Medulla oblongata (tissue), 1 donor: ENCODE results near the gene EGLN2.
"Not testable (repeated sequence)": the region's sequence is repeated elsewhere in the genome, so short reads cannot be mapped to it uniquely, and the experiment has no call there.

Source experiments
- DNase-seq: peaks from one replicate; pipeline ENCODE4 v3.0.0-alpha.2; 2015; ENCODE audit errors: extremely low spot score

EGLN2 gene

DNA sequence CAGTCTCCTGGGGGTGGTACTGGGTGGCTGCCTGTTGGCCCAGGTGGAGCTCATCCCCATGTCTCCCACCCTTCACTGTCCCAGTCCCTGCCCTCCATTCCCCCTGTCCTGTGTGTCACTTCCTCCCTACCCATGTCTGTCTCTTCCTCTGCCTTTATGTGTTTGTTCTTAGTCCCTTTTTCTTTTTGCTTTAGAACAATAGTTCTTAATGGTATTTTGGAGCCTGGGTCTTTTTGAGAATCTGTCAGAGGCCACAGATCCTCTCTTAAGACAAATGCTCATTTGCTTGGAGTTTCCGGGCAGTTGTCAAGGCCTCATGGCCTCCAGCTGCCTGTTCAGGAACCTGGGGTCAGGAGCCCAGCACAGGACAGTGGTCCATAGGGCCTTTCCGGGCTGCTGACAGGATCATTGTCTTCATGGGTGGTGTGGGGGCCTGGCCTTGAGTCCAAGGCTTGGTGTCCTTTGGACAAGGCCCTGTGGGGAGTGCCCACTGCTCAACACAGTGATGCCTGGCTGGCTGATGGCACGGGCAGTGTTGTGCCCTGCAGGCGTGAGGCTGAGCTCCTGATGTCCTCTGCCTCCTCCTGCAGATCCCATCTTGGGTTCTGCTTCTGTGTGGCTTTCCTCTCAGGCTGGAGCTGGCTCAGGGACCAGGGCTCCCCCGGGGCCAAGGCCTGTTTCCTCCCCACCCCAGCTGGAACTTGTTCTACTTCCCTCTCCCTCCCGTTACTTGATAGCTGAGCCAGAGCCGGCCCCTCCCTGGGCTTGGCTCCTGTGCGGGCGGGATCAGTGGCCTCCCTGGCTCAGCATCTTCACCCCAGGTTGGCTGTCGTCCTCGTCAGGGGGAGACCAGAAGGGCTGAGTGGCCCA, 3.5 kb downstream of the EGLN2 start:
- peak; percentile 19 for DNase-seq

DNA sequence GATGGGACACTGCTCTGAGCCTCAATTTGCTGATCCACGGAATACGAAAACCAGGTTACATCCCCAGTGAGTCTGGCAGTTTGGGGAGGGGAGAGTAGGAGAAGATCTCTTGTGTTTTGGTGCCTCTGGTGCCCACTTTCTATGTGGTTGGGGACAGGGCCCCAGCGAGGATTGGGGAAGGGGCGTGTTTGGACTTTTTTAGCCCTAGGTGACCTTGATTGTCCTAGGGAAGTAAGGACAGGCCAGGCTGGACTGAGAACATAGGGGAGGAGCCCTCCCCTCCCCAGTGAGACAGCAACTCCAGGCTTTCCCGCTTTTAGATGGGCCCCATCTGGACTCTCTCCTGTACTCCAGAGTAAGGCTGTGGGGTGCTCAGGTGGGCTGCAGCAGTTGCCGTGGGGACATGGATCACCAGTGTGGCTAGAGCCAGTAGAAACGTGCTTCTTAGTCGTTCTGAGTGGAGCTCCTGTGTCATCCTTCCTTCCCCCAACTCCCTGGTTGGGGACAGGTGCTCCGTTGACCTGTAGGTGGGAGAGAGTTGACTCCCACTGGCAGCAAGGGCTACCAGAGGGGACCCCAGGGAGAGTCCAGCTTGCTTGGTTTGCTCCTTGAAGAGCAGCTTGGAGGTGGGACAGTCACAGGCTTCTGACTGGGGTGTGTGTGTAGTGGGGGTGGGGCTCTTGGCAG, 4.3 kb downstream of the EGLN2 start:
- DNase-seq, result no peak

DNA sequence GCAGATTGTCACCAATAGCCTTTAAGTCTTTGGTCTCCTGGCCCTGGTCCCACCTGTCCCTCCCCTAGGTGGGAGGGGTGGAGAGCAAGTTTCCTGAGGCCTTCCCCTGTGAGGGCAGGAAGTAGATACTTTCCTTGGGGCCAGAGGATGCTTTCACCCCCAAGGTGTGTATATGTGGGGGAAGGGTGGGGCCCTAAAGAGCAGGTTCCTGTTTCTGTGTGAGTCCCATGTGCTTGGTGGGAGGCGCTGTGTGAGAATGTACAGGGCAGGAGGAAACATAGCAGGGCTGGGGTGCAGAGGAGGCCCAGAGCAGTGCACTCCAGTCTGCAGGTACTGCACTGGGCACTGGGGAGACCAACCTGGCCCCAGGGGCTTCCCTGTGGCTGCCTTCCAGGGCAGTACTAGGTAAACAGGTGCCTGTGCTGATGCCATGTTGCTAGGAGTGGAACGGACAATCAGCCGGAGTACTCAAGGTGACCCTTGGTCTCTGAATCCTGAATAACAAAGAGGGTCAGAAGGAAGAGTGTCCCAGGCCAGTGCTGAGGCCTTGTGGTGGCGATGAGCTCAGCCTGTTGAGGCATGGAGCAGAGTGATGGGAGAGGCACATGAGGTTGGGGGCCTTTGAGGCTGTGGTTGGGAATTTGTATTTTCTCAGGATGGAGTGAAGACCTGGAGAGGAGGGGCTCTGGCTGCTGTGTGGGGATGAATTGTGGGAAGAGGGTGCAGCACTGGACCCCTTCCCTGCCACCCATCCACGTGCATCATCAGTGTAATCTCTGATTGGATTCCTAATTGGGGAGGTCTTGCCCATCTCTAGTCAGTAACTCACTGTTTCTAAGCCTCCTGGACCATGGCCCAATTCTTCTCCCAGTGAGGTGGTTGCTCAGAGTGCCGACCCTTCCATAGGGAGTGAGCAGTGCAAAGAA, 5.1 kb downstream of the EGLN2 start:
- DNase-seq, result no peak

DNA sequence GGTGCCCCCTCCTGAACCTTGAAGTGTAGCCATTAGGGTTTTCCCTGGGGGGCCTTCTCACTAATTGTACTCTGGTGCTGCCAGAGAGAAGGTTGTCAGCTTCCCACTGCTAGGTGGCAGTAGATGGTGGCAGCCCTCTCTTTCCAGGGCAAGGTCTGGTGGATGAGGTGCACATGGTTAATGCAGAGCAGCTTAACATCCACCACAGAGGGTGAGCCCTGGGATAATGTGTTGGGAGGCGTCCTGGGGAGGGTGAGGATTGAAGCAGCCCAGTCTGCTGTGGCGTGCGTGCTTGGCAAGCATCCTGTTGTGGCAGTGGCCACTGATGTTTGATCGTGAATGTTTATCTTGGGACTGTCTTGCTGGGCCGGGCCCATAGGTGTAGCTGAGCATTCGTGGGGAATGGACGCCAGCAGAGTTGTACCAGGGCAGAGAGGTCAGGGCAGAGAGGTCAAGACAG, 5.8 kb downstream of the EGLN2 start:
- DNase-seq, result no peak

DNA sequence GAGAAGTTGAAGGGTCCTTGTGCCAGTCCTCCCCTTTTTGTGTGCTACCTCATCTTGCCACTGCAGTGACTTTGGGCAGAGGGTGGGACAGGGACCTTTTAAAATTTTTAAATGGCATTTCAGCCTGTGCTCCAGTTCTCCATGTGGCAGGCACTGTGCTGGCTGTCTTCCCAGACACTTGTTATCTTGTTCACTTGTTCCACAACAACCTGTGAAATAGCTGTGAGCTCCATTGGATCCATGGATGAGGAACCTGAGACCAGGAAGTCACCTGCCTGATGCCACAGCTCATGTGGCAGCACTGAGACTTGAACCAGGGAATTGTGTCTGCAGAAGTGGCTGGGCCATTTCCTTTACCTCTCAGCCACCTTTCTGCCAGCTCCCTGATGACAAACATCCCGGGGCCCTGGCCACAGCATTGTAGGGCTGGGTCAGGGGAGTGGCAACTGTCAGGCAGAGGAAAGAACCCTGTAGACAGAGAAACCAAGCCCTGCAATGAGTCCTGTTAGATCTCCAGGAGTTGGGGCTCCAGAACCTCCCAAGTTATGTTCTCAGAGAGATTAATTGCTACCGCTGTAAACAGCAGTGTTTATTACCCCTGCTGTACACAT, 6.4 kb downstream of the EGLN2 start:
- DNase-seq, result no peak

DNA sequence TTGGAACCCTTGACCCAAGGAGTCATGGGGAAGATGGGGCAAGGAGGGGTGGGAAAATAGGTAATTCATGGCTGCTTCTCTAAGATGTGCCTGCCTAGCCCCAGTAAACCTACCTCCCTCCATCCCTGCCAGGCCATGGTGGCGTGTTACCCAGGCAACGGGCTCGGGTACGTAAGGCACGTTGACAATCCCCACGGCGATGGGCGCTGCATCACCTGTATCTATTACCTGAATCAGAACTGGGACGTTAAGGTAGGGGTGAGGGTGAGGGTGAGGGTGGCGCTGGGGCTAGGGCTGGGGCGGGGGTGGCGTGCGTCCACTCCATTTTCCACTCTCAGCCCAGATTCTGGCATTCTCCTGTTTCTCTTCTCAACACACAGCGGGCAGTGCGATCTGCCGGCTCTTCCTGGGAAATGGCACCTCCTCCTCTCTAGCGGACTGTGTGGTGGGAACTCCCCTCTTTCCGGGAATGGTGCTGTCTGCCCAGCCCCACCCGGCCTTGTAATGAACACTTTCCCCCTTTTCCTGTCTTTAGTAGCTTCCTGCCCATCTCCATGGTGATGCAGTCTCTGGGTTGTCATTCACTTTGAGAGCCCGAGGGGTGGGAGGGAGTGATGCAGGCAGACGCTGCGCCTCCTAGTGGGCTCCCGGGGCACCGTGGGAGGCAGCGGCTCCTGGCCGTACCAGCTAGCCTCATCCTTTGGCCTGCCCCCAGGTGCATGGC, 7.6 kb downstream of the EGLN2 start:
- DNase-seq, result peak; percentile 95

DNA sequence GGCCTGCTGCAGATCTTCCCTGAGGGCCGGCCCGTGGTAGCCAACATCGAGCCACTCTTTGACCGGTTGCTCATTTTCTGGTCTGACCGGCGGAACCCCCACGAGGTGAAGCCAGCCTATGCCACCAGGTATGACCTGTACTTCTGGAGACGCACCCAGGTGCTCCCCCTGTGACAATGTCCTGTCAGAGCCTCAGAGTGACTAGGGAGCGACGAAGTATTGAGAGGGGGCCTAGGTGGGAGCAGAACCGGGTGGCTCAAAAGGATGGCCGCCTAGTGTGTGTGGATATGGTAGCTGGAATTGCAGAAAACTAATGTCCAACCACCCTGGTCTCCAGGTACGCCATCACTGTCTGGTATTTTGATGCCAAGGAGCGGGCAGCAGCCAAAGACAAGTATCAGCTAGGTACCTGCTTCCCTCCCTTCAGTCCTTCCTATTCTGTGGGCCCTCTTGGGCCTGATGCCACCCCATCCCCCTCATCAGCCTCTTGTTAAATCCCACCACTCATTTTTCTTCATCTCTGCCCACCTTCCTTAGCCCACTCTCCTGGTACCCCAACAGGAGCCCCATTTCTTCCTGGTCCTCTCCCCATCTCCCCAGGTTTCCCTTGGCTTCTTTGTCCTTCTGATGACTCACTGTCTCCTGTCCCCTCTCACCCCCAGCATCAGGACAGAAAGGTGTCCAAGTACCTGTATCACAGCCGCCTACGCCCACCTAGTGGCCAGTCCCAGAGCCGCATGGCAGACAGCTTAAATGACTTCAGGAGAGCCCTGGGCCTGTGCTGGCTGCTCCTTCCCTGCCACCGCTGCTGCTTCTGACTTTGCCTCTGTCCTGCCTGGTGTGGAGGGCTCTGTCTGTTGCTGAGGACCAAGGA, 8.4 kb downstream of the EGLN2 start:
- DNase-seq, result no peak

DNA sequence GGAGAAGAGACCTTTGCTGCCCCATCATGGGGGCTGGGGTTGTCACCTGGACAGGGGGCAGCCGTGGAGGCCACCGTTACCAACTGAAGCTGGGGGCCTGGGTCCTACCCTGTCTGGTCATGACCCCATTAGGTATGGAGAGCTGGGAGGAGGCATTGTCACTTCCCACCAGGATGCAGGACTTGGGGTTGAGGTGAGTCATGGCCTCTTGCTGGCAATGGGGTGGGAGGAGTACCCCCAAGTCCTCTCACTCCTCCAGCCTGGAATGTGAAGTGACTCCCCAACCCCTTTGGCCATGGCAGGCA, 9.0 kb downstream of the EGLN2 start:
- DNase-seq, result no peak

DNA sequence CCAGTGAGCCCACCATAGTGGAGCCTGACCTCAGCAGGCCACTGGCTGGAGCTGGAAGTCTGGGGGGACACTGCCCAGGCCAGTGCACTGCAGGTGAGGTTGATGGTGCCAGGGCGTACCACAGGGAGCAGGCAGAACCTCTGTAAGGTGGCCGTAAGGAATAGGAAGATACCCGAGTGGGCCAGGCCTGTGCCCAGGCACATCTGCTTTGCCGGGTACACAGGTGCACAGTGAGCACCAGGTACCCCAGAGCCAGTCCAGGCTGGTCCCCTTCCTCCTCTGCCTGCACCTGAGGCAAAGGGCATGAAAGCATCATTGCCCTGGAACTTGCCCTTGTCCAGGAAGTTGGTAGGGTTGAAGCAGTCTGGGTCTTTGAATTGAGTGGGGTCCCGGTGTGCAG, 9.5 kb downstream of the EGLN2 start:
- no peak for DNase-seq

DNA sequence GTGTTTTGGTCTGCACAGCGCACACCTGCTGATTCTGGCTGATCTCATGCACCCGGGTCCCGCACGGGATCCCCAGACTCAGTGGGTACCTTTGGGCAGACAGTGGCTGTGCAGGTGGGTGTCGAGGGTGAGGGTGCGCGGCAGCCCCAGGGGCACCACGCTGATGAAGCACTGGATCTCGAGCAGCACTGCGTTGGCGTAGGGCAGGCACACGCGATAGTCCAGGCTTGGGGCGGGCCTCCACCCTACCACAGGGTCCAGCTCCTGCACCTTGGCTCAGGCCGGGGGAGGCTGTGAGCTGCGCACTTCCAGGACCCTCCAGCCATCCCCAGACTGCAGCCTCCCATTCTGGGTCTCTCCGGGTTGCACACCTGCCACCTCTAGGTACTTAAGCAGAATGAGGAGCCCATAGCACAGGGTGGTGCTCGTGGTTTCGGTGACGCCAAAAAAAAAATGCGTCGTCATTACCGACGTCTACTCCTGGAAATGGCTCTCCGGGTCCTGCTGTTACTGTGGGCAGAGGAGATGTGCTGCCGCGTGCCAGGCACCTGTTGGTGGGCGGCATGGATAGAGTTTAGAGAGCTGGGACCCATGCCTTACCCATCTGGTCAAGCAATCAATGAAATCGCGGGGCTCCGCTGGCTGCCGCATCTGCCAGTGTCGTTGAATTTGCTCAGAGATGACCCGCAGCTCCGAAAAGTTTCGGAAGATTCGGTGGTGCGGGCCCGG, 10.5 kb downstream of the EGLN2 start:
- no peak for DNase-seq

DNA sequence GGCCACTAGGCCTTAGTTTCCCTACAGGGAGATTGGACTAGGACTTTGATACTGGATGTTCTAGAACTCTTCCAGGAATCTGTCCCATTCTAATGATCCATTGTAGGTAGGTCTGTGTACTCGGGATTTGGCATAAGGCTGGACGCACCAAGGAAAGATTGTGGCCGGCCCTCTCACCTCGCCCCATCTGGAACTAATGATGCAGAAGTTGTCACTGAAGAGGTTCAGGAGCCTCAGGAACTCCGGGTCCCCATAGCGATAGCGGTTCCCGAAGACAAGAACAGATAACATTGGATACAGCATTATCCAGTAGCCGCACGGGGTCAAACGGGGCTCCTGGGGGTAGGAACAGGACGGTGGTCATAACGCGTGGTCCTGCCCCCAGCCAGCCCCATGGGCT, 11.2 kb downstream of the EGLN2 start:
- no peak for DNase-seq

DNA sequence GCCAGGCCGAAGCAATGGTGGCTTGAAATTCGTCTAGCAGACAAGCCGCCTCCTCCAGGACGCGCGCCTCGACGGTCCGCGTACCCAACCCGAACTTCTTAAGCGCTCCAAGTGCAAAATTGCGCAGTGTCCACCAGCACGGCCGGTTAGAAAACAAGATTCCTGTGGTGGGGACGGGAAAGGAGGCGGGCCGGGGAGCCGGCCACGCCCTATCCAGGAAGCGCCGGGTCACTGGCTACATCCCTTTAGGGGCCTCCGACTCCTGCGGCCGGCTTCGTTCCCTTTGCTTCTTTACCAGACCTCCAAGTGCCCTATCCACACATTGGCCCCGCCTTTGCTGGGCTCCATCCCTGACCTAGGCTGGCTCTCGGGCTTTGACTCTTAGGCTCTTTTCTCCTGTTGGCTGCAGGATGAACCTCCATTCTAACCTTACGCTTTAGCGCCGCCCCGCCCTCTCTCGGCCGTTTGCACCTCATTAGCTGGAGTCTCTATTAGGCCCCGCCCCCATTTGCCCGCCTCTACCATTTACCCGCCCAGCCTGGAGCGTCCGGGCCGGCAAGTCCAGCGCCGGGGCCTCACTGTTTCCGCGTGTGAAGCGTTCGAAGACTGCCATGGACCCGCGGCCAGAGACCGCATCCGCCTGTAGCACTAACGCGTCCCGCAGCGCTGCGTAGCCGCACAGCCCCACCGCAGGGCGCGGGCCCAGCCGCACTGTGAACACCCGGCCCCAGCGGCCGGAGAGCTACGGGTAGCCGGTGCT, 11.8 kb downstream of the EGLN2 start:
- peak; percentile 65 for DNase-seq

DNA sequence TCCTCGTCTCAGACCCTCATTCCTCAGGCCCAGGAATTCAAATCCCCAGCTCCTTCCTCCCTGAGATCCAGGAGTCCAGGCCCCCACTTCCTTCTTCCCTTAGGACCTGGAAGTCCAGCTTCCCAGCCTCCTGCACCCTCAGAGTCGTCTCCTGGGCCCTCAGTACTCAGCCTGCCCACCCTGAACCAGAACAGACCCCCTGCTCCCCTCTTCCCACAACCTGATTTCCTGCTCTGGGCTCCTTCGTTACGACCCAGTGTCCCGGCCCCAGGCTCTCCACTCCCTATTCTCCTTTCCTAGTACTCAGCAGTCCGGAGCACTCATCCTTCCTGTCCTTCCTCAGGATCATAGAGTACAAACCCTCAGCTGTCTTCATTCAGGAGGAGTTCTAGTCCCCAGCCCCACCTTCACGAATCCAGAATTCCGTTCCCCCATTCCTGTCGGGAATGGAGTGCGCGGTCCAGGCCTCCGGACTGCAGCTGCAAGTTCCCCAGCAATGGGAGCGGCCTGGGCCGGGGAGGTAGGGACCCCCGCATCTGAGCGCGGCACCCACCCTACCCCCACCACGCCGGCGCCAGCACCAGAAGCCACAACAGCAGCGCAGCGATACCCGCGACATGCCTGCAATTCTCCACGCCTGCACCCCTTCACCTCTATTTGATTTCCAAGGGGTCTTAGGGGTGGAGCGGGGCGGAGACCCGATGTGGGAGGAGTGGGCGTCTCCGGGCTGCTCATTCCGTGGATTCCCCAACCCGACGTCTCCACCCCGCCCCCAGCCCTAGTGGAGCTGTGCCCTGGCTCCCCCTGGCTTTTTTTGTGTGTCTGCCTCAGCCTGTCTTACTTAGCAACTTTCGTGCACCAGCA, 12.7 kb downstream of the EGLN2 start:
- no peak for DNase-seq

DNA sequence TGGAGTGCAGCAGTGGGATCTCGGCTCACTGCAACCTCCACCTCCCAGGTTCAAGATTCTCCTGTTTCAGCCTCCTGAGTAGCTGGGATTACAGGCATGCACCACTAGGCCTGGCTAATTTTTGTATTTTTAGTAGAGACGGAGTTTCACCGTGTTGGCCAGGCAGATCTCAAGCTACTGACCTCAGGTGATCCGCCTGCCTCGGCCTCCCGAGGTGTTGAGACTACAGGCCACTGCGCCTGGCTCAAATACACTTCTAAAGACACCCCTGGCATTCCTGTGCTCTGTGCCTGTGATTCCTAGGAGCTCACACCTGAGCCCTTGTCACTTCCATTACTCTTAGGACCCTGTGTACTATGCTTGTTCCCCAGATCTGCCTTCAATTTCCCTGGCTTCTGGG, 13.6 kb downstream of the EGLN2 start:
- not testable (repeated sequence) for DNase-seq

DNA sequence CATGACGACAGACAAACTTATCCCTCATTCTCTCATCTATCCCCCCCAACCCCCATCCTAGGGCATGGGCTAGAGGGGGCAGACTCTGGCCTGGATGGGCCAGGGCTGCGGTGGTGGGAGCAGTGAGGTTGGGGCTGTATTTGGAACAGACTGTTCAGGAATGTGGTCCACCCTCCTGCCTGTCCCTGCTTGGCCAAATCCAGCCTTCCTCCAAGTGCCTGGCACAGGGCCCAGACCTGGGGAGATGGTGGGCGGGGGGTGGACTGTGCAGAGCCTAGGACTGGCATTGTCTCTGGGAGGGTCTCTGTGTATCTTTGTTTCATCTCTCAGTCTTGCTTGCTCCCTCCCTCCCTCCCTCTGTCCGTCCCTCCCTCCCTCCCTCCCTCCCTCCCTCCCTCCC, 14.2 kb downstream of the EGLN2 start:
- no peak for DNase-seq

DNA sequence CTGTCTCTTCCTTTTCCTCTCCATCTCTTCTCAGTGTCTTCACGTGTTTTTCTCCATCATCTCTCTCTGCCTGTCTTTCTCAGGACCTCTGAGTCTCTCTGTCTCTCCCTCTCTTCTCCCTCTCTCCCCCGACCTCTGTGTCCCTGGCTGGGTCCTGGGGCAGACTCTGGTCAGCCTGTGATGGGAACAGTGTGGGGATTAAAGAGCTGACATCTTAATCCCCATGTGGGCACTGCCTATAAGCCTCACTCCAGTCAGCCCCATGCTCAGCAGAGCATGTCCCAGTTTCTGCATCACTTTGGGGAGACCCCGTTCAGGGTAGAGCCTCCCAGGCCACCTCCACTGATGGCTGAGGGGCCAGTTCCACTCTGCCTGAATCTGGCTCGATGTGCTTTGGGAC, 16.2 kb downstream of the EGLN2 start:
- DNase-seq, result no peak

DNA sequence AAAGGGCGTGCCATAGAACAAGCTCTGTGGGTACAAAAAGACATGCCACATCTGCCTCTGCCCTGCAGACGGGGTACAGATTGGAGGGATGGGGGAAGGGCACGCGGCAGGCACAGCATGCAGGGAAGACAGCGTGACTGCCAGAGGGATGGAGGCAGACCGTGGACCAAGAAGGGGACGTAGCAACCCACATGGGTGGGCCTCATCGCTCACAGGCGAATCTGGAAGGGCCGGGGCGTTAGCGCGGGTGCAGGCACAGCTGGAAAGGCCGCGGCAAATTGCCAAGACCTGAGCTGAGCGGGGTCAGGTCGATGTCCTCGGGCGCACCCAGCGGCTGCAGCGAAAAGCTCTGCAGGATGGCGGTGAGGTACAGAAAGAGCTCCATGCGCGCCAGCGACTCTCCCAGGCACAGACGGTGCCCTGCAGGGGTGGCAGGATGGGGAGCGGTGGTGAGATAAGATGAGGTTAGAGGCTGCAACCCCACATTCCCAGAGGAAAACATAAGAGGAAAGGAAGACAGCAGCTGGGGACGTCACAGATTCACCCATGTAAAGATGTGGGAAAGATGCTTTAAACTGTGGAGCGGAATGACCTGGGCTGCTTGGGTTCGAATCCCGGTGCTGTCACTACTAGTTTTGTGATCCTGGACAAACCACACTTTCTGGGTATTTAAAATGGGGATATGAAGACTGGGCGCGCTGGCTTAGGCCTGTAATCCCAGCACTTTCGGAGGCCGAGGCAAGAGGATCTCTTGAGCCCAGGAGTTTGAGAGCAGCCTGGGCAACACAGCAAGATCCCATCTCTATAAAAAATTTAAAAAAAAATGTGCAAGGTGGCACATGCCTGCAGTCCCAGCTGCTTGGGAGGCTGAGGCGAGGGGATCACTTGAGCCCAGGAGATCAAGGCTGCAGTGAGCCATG, 19.7 kb downstream of the EGLN2 start:
- peak; percentile 50 for DNase-seq
